ENCODE measurements around the gene GIT2. TPM values are rescaled to one million over a fixed set of nuclear protein-coding genes. Genes with fewer than 3 reads are reported as not detected.

Gene GIT2
- total and polyA plus RNA-seq, 2 experiments from 2014 or later: 15.8 to 20.9 TPM

DNA sequence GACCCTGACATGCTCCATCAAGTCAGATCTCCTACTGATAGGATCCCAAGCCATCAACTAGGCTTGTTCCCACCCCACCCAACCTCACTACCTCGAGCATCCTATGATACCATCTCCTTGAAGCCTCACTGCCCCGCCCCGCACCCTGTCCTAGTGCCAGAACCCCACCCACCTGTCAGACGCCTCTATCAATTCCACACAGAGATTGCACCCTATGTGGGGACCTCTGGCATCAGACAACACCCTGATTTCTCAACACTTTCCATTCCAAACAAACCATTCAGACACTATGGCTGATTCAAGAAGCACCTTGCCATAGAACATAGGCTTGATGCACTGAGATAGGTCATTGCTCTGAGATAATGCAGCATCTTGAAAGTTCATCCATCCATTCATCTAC is 112.7 kb downstream of the GIT2 start:
- H3K36me3 ChIP-seq (ENCODE audit: insufficient read depth): no peaks in the 10 kb centered on the region
- H3K27me3 Mint-ChIP-seq (ENCODE audit: insufficient read depth, low read depth, poor library complexity): peaks cover 8% of the 10 kb centered on the region
- ATAC-seq (no peak), DNase-seq (ENCODE audit: low spot score) (no peak)
- H3F3A ChIP-seq (replicated peaks; ENCODE audit: low read depth): peaks cover 3% of the 10 kb centered on the region; the same call in 1 of the 2 replicates
- H3K4me3 ChIP-seq: no peak overlapping the region
- H2AFZ ChIP-seq: no peak overlapping the region
- H3K4me1 ChIP-seq (ENCODE audit: insufficient read depth): peaks cover 26% of the 10 kb centered on the region
- peaks cover 5% of the 10 kb centered on the region; the same call in 1 of the 2 replicates for H4K20me1 ChIP-seq (replicated peaks; ENCODE audit: insufficient read depth)
- H3K27ac Mint-ChIP-seq: no peak overlapping the region
- peaks cover 28% of the 10 kb centered on the region for H3K4me1 Mint-ChIP-seq
- H3K4me3 Mint-ChIP-seq: no peak overlapping the region
- H3K9me2 ChIP-seq (ENCODE audit: insufficient read depth): no peaks in the 10 kb centered on the region
- no peak overlapping the region for H3K4me2 ChIP-seq
- H3K9me3 Mint-ChIP-seq: no peaks in the 10 kb centered on the region
- no peak for TF ChIP-seq ZNF114 (CRISPR knock-in tag; IDR thresholded peaks at IDR 0.05)
- no peak for TF ChIP-seq ZNF331 (CRISPR knock-in tag; IDR thresholded peaks at IDR 0.05; ENCODE audit: low read depth)
- TF ChIP-seq, protein P1, sequence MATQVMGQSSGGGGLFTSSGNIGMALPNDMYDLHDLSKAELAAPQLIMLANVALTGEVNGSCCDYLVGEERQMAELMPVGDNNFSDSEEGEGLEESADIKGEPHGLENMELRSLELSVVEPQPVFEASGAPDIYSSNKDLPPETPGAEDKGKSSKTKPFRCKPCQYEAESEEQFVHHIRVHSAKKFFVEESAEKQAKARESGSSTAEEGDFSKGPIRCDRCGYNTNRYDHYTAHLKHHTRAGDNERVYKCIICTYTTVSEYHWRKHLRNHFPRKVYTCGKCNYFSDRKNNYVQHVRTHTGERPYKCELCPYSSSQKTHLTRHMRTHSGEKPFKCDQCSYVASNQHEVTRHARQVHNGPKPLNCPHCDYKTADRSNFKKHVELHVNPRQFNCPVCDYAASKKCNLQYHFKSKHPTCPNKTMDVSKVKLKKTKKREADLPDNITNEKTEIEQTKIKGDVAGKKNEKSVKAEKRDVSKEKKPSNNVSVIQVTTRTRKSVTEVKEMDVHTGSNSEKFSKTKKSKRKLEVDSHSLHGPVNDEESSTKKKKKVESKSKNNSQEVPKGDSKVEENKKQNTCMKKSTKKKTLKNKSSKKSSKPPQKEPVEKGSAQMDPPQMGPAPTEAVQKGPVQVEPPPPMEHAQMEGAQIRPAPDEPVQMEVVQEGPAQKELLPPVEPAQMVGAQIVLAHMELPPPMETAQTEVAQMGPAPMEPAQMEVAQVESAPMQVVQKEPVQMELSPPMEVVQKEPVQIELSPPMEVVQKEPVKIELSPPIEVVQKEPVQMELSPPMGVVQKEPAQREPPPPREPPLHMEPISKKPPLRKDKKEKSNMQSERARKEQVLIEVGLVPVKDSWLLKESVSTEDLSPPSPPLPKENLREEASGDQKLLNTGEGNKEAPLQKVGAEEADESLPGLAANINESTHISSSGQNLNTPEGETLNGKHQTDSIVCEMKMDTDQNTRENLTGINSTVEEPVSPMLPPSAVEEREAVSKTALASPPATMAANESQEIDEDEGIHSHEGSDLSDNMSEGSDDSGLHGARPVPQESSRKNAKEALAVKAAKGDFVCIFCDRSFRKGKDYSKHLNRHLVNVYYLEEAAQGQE (IDR thresholded peaks at IDR 0.05; ENCODE audit: unreplicated experiment): no peak
- TF ChIP-seq, protein P2, sequence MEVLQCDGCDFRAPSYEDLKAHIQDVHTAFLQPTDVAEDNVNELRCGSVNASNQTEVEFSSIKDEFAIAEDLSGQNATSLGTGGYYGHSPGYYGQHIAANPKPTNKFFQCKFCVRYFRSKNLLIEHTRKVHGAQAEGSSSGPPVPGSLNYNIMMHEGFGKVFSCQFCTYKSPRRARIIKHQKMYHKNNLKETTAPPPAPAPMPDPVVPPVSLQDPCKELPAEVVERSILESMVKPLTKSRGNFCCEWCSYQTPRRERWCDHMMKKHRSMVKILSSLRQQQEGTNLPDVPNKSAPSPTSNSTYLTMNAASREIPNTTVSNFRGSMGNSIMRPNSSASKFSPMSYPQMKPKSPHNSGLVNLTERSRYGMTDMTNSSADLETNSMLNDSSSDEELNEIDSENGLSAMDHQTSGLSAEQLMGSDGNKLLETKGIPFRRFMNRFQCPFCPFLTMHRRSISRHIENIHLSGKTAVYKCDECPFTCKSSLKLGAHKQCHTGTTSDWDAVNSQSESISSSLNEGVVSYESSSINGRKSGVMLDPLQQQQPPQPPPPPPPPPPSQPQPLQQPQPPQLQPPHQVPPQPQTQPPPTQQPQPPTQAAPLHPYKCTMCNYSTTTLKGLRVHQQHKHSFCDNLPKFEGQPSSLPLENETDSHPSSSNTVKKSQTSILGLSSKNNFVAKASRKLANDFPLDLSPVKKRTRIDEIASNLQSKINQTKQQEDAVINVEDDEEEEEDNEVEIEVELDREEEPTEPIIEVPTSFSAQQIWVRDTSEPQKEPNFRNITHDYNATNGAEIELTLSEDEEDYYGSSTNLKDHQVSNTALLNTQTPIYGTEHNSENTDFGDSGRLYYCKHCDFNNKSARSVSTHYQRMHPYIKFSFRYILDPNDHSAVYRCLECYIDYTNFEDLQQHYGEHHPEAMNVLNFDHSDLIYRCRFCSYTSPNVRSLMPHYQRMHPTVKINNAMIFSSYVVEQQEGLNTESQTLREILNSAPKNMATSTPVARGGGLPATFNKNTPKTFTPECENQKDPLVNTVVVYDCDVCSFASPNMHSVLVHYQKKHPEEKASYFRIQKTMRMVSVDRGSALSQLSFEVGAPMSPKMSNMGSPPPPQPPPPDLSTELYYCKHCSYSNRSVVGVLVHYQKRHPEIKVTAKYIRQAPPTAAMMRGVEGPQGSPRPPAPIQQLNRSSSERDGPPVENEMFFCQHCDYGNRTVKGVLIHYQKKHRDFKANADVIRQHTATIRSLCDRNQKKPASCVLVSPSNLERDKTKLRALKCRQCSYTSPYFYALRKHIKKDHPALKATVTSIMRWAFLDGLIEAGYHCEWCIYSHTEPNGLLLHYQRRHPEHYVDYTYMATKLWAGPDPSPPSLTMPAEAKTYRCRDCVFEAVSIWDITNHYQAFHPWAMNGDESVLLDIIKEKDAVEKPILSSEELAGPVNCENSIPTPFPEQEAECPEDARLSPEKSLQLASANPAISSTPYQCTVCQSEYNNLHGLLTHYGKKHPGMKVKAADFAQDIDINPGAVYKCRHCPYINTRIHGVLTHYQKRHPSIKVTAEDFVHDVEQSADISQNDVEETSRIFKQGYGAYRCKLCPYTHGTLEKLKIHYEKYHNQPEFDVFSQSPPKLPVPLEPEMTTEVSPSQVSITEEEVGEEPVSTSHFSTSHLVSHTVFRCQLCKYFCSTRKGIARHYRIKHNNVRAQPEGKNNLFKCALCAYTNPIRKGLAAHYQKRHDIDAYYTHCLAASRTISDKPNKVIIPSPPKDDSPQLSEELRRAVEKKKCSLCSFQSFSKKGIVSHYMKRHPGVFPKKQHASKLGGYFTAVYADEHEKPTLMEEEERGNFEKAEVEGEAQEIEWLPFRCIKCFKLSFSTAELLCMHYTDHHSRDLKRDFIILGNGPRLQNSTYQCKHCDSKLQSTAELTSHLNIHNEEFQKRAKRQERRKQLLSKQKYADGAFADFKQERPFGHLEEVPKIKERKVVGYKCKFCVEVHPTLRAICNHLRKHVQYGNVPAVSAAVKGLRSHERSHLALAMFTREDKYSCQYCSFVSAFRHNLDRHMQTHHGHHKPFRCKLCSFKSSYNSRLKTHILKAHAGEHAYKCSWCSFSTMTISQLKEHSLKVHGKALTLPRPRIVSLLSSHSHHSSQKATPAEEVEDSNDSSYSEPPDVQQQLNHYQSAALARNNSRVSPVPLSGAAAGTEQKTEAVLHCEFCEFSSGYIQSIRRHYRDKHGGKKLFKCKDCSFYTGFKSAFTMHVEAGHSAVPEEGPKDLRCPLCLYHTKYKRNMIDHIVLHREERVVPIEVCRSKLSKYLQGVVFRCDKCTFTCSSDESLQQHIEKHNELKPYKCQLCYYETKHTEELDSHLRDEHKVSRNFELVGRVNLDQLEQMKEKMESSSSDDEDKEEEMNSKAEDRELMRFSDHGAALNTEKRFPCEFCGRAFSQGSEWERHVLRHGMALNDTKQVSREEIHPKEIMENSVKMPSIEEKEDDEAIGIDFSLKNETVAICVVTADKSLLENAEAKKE (CRISPR knock-in tag; IDR thresholded peaks at IDR 0.05): no peak
- no peak for TF ChIP-seq EZH2 (IDR thresholded peaks at IDR 0.05; ENCODE audit: low read depth, unreplicated experiment)
- no peak for TF ChIP-seq NANOG (IDR thresholded peaks at IDR 0.05; ENCODE audit: borderline replicate concordance)
- H3K79me2 ChIP-seq (replicated peaks; ENCODE audit: insufficient read depth): peaks cover 15% of the 10 kb centered on the region
- H3K27ac ChIP-seq (ENCODE audit: low read depth): no peak overlapping the region
- no peaks in the 10 kb centered on the region; the same call in 2 of the 3 replicates for H3K36me3 Mint-ChIP-seq (ENCODE audit: low read depth)
- H3K27me3 ChIP-seq (ENCODE audit: insufficient read depth): peaks cover 2% of the 10 kb centered on the region; the same call in 1 of the 2 replicates

All from GM23338 (cell line).